Colon (tissue), 2 donors: ENCODE results near the gene RS1.

Experiments used
- FAIRE-seq: peaks from 2 replicates; lab custom pipeline; 2012; peaks lifted over from hg19 to GRCh38; lab: Jason Lieb, UNC
- donor health status: control.
- donor health status: control.

Gene RS1

DNA sequence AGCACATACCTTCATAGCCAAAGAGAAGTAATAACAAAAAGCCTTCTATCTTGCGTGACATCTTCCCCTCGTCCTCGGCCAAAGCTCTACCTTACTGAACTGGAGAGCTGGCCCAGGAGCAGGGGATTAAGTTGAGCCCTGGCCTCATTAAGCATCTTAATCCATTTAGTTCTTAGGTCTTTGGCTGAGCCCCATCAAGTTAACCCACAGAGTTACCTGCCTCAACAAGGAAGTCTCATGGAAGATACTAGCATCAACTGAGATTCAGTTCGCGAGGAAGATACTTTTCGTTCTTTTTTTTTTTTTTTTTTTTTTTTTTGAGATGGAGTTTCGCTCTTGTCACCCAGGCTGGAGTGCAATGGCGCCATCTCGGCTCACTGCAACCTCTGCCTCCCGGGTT, at the start of gene RS1:
Gene RS1 (minus strand): TSS at position 101 of the 400 bp plus-strand sequence. CDS start 40 bp downstream, at position 61.
- no peak for FAIRE-seq

DNA sequence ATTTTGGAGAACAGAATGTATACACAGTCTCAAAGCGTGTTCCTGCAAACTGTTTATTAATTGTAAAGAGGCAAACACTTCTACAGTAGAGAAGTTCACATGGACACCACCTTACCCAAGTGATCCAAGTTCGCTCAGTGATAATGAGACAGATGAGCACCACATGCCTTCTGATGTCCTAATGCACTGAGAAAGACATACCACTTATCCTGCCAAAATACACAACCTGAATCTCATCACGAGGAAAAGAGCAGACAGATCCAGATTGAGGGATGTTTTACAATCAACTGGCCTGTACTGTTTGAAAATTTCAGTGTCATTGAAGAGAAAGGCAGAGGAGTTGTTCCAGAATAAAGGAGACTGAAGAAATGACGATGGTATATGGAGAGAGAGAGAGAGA, 47.9 kb upstream of the RS1 start:
- no peak for FAIRE-seq

DNA sequence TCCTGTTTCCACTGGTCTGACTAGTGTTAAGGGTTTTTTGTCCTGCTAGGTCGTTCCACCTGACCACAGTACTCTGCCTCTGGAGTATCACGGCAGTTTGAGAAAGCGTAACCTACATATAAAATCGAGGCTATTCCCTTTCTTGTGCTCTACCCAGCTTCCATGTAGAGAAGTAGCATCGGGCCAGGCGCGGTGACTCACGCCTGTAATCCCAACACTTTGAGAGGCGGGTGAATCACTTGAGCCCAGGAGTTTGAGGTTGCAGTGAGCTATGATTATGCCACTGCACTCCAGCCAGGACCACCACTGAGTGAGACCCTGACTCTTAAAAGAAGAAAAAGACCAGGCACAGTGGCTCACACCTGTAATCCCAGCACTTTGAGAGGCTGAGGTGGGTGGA, 43.0 kb upstream of the RS1 start:
- no peak for FAIRE-seq

DNA sequence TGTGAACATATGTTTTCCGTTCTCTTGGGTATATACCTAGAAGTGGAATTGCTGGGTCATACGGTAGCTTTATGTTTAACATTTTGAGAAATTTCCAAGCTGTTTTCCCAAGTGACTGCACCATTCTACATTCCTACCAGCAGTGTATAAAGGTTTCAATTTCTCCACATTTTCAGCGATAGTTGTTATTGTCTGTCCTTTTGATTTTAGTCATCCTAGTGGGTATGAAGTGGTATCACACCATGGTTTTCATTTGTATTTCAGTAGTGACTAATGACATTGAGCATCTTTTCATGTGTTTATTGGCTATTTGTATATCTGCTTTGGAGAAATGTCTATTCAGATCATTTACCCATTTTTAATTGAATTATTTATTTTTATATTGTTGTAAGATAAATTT, 37.9 kb upstream of the RS1 start:
- FAIRE-seq, result no peak

DNA sequence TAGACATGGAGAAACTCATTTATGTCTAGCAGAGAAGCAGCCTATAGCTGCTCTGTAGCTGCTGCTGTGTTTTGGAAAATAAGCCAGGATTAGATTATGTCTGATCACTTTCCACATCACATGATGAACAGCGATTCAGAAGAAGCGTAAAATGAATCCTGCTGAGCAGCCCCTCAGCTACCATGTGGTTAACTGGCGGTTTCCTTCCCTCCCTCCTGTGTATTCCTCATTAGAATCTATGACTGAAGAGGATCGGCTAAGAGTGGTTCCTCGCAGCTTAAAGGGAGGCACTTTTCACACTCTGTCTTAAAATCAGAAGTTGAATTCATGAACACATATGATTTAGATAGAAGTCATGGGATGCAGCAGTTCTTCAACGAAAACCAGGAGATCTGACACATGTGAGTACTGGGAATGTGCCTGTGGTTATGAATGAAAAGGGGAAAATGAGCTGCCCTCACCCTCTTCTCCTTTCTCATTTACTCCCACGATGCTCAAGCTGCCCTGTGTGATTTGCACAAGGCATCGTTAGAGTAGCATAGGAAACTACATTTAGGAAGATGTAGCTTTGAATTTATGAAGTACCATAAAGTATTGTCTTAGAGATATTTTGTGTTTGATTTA, 35.6 kb upstream of the RS1 start, which contains the start of gene PPEF1:
Gene PPEF1 (plus strand): TSS at position 220 of the 624 bp plus-strand sequence. CDS start 136 bp downstream, at position 356.
- peak; percentile 28 for FAIRE-seq

DNA sequence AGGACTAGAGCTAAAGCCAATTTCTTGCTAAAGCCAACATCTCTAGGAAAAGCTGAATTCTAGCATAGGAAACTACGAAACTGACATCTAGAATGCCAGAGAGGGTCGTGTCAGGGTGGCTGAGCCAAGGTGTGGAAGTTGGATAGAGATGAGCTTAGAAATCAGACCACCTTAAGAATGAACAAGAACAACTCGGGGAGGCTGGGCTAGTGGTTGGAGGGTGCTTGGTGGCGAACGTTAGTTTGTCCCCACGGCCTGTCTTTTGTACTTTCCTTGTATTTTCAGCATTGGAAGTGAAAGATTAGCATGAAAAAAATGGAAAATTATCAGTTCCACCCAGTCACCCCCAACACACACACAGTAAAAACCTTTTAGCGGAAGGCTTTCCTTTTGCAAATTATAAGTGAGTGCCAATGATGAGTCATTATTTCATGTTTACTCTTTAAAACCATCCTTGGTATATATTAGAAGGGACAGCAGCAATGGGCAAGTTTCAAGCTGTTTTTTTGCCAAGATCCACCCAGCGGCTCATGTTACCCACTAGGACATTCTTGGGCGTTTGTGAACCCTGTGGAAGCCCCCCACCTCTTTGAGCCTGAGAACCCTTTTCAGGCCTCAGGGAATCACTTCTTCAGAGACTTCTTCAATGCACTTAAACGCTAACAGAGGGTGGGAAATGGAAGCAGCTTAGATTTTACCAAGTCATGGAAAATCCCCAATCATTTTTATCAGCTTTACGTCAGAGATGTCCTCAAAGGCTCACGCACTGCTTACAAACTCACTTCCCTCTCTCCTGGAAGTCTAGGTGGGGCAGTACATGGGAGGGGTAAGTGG, 30.7 kb upstream of the RS1 start:
- FAIRE-seq, result no peak

DNA sequence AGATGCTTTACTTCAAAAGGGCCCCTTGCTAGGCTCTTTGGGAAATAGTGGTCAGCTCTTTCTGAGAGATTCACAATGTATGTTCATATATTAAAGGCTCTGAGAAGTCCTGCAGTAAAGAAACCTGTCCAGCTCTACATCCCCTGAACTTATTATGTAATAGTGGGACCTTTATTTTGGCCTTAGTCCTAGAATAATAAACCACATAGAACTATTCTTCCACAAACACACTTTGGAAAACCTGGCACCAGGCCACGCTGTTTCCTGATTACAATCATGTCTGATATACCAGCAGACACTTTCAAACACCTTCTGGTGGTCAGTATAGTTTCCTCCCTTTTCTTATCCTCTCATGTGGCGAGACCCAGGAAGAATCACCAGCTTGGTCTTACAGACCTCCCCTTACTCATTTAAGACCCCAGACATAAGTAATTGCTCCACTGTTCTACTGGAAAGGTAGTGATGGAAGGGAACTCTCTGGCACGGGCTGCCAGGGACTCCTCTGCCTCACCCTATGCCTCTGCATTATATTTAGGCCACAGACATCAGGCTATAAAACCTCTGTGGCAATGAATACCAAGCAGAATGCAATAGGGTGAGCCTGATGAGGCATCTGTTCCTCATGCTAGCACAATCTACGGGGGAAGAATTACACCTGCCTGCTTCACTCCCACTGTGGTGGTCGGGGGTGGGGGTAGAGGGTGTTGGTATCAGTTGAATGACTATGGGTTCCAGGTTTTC, 29.9 kb upstream of the RS1 start:
- FAIRE-seq, result no peak

DNA sequence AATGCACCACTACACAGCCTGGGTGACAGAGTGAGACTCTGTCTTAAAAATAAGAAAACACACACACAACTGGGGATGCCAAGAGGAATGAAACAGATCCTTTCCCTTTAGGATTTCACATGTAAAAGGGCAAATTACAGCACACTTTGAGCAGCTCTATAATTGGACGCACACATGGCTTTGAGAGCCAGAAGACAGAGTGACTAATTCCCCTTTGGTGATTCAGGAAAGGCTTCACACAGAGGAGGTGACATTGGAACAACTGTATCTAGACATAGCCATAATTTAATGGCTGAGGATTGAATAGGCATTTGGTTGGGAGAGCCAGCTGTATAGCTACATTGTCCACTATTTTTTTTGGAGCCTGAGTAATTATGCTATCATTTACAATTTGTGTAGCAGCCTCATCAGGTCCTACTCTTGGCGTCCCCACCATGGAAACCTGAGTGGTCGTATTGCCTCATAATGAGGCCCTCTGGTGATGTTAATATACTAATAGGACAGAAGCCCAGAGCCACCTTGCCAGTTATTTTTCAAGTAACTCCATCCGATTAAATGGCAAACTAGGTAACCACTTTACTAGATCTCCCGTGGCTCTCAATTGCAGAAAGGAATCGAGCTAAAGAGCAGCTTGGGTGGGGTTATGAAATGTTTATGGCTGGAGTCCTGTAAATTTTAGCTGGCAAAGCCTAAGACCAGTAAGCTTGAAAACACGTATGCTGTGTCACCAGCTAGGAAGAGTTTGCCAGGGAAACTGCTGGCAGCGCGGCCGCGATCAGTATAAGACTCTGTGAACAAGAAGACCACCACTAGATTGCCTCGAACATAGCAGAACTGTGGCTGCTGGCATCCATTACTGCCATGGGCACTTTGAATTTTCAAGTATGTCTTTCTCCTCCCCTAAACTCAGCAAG, 27.1 kb upstream of the RS1 start:
- no peak for FAIRE-seq

DNA sequence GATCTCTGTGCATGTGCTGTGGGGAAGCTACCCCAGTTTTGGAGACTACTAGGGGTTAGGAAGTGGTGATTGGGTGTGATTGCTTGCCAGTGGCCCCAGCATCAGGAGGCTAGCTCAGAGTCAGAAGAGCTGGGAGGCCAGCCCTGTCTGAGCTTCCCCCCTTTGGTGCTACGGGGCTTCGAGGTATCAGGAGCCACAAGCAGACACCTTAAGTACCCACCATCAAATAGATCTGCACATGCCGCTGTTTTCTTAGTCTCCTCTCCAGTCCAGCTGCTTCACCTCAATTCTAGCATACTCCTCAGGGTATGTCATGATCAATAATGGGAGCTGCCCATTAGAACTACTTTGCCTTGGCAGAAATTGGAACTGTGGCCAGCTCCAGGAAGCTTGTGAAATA, 24.7 kb upstream of the RS1 start:
- no peak for FAIRE-seq

DNA sequence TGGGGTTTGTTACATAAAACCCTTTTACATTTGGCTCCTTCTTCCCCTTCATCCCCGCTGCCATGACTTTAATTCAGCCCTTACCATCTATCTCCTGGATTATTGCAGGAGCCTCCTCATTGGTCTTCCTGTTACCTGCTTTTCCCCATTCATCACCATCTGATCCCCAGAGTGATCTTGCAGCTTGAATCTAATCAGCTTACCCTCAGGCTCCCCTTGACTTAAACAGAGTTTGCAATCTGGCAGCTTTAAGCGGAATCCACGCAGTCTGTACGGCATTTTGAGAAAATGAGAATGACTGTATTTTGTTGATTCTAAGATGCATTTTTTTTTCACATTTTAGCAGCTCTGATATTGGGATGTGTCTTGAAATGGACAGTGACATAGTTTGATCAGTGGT, 20.6 kb upstream of the RS1 start:
- no peak for FAIRE-seq

DNA sequence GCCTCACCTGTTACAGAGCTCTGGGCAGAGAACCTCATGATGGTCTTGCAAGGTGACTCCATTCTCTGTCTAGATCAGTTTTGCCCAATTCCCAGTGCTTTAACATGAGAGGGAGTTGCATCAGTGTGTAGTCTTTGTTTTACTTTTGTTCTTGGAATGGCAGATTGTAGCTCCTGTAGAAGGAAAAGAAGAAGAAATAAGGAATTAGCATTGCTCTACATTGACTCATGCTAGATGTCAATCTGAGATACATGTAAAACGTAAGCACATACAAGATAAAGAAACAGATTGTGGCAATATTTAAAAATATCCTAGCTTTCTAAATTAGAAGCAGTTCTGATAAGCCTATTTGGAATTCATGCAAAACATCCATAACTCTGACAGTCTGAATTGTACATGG, 19.5 kb upstream of the RS1 start:
- FAIRE-seq, result no peak

DNA sequence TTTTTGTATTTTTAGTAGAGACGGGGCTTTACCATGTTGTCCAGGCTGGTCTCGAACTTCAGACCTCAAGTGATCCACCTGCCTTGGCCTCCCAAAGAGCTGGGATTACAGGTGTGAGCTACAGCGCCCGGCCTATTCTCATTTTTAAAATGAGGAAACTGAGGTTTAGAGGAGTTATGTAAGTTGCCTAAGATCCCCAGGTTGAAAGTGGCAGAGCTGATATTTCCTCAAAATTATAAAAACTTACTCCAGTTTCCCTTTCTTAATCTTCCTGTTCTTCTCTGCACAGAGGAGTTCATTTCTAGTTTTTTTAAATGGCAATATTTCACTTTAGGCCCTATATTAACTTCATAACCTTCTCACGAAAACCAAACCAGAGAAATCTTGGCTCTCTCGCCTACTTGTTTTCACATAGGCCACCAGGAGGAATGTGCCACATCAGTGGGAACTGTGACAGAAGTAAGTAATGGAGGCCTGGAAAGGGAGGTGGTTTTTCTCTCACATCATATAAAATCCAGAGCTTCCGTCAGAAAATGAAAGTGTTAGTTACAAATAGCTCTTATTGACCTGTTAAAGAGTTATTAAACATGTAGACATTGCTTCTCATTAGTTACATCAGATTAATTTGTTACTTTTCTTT, 16.1 kb upstream of the RS1 start:
- no peak for FAIRE-seq

DNA sequence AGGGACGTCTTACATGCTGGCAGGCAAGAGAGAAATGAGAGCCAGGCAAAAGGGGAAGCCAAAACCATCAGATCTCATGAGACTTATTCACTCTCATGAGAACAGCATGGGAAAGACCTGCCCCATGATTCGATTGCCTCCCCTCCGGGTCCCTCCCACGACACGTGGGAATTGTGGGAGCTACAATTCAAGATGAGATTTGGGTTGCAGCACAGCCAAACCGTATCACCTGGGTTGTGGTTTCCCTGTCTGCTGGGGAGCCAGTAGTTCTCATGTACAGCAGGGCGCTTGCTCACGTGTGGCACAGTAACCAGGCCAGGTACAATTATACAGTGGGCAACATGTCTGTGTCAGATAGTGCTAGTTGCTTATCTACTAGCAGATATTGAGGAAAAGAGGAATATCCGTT, 11.1 kb upstream of the RS1 start:
- FAIRE-seq, result no peak

DNA sequence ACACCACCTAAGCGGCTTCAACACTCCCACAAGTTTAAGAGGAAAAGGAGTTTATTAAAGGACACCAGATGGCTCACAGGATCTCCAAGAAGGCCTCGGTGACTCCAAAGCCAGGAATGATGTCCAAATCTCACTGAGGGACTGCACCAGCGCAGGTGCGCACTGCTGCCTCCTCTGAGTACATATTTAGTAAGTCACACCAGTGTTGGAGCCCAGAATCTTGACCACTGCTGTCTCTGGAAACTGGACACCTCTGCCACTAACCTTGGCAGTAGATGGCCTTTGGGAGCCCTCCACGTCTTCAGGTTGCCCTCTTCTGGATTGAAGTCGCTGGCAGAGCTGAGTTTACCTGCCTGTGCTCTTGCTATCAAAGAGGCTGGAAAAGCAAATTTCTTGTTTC, 10.1 kb upstream of the RS1 start:
- no peak for FAIRE-seq

DNA sequence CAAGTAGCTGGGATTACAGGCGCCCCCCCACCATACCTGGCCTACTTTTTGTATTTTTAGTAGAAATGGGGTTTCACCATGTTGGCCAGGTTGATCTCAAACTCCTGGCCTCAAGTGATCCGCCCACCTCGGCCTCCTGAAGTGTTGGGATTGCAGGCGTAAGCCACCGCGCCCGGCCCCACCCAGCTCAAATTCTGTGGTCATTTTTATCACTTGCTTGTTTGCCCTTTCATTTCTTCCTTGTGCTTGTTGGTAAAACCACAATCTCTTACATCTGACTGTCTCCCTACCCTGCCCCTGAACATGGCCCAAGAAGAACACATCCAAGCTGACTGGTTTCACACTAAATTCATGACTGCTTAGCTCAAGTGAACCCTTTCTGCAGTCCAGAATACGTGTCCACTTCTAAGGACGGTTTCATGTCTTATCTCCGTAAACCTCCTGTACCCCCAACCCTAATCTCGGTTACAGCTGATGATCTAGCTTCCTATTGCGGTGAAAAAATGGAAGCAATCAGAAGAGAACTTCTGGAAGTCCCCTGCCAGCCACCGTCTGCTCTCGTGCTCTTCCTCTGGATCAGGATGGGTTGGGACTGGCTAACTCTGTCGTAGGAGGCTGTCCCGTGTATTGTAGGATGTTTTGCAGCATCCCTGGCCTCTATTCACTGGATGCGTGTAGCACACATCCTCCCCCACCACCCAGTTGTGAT, 5.4 kb upstream of the RS1 start:
- FAIRE-seq, result no peak

DNA sequence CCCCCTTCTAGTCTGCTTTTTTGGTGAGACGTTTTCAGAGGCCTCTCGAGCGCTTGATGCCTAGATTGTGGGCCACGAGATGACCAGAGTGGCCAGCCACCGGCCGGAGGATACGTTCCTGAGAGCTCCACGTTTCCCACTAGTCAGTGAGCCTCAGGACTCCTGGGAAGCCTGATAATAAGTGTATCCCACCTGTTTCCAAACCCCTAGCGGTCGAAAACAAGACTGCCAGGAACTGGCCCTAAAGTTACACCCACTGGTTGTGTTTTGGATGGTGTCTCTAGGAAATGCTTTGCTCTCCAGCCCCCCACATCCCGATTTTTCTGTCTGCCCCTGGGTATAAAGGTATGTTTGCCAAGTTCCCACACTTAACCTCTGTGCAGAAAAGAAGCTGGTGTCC, 4.6 kb upstream of the RS1 start:
- no peak for FAIRE-seq

DNA sequence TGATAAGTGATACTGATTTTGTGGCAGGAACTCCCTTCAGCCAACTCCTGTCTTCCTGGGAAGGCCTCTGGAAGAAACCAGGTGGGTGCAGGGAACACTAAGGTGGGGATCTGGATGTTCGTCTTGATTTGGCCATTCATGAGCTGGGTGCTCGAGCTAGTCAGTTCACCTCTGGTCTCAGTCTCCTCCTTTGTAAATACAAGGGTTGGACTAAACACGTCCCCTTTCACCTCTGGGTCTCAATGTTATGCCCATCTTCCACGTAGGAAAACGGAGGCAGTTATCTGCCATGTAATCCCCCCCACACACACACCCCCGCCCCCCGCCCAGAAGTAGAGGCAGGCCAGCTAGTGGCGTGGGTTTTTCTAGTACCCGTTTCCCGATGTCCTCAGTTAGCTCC, 4.1 kb upstream of the RS1 start:
- no peak for FAIRE-seq

DNA sequence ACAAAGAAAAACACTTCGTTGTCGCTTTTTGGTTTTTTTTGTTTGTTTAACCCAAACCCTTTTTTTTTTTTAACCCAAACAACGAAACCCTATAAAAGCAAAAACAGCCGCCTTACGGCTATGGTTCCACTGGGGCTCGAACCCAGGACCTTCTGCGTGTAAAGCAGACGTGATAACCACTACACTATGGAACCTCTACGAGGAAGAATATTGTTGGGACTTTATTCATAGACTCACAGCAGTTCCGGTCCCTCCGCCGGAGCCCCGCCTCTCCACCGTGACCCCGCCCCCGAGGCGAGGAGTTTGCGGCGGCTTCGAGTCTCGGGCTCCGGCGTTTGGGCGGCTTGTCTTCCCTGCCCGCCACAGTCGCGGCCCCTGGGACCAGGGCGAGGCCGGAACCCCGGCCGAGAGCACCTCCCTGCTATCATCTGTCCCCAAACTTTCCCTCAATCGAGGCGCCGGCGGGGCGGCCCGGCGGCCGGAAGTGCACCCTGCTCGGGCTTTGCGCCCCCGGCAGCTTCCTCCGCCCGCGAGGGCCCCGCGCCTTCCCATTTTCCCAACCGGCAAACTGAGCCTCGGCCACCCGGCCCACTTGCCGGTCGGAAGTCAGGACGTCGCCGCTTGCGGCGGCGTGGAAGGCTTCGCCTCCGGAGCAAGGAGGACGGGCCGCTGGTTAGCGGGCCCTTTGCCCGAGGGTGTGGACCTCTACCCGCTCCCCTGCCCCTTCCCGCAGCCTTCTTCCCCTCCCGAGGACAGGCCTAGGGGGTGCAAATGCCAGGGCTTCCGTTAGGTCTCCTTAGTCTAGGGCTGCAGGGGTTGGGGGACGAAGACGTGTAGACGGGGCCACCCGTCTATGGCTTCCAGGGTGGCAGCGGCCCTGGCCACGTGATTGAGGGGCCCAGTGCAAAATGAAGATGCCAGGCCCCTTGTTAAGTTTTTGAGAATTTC, 3.2 kb upstream of the RS1 start:
- peak; percentile 98 for FAIRE-seq

DNA sequence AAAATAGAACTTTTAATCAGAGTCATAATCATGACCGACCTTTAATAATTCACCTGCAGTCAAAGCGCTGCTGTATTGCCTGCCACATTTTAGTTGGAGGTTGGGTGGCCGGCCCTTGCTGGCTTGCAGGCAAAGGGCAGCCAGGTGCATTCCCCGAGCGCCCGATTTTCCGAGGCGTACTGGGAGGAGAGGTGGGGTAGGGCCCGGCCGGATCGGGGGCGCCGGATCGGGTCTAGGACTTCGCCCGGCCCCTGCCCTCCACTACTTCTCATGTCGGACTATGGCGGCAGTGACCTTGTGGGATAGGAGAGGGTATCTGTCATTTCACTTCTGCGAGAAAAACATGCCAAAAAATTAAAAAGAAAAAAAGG, 2.5 kb upstream of the RS1 start:
- no peak for FAIRE-seq
